Putamen (tissue), 1 donor: ENCODE measurements around the gene TEX264.
A peak's percentile ranks its signal among the peaks of the same experiment; 100 is the strongest.

Experiments used
- DNase-seq: peaks from one replicate; pipeline ENCODE4 v3.0.0-alpha.2; 2016; ENCODE audit warnings: low spot score

The TEX264 gene

GRCh38 chr3:51692980-51693395 lies 21.9 kb downstream of the TEX264 start:
- DNase-seq, result no peak

- DNase-seq, result no peak
These were observed 25.9 kb downstream of the TEX264 start for GRCh38 chr3:51696954-51697353.

GRCh38 chr3:51698209-51698608 lies 27.2 kb downstream of the TEX264 start:
- DNase-seq, result no peak

GRCh38 chr3:51700403-51700802 lies 29.4 kb downstream of the TEX264 start:
- no peak for DNase-seq

GRCh38 chr3:51702156-51702555 lies 31.1 kb downstream of the TEX264 start:
- DNase-seq, result no peak

- no peak for DNase-seq
These were observed 32.2 kb downstream of the TEX264 start for GRCh38 chr3:51703068-51703760.

GRCh38 chr3:51703761-51704510 lies 32.9 kb downstream of the TEX264 start:
- no peak for DNase-seq

GRCh38 chr3:51704511-51704950 lies 33.5 kb downstream of the TEX264 start:
- DNase-seq, result peak; percentile 38

- DNase-seq, result no peak
These were observed 34.4 kb downstream of the TEX264 start for GRCh38 chr3:51705276-51706020.

- DNase-seq, result no peak
These were observed 35.0 kb downstream of the TEX264 start for GRCh38 chr3:51706021-51706485.

GRCh38 chr3:51706788-51707731 lies 36.0 kb downstream of the TEX264 start, which contains the start of gene GRM2:
GRM2 (plus strand) TSS chr3:51707068; CDS start chr3:51708984, 1,916 bp downstream.
- DNase-seq, result peak; percentile 27

GRCh38 chr3:51708216-51708845 lies 37.3 kb downstream of the TEX264 start:
- DNase-seq, result no peak

- no peak for DNase-seq
These were observed 38.0 kb downstream of the TEX264 start for GRCh38 chr3:51709004-51709420.

- DNase-seq, result no peak
These were observed 38.6 kb downstream of the TEX264 start for GRCh38 chr3:51709675-51710074.

GRCh38 chr3:51710631-51711351 lies 39.7 kb downstream of the TEX264 start:
- DNase-seq, result no peak

GRCh38 chr3:51711352-51712037 lies 40.4 kb downstream of the TEX264 start:
- DNase-seq, result no peak

GRCh38 chr3:51712038-51712420 lies 41.0 kb downstream of the TEX264 start:
- DNase-seq, result no peak

GRCh38 chr3:51712511-51712931 lies 41.5 kb downstream of the TEX264 start:
- DNase-seq, result no peak

- no peak for DNase-seq
These were observed 41.9 kb downstream of the TEX264 start for GRCh38 chr3:51712963-51713362.
